ENCODE data around the gene REEP5. TPM values are rescaled to one million over a fixed set of nuclear protein-coding genes. Genes with fewer than 3 reads are reported as not detected.

REEP5 gene
- total RNA-seq, 1 donor from 2014 or later: 66.4 TPM

DNA sequence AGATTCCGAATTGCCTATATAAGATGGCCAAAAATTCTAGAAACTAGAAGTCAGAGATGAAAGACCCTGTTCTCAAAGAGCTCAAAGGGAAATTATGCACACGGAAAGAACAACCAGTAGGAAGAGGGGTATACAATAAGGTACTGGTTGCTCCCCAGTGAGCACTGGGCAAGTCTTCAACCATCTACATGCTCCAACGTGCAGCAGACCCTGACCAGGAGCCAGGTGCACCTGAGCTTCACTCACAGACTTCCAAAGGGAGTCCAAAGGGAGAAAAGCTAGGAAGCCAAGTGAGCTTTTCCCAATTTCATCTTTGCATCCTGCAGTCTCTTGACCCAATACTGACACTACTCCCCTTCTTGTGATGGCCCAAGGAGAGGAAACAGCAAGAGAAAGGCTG lies 3.9 kb downstream of the REEP5 start:
- DNase-seq (ENCODE audit: extremely low spot score, unreplicated experiment): no peak
- Mint-ChIP-seq H3K27ac (ENCODE audit: unreplicated experiment) (no peak overlapping the region), H3K4me3 (ENCODE audit: unreplicated experiment) (no peak overlapping the region), H3K9me3 (ENCODE audit: unreplicated experiment) (no peaks in the 10 kb centered on the region), H3K36me3 (ENCODE audit: unreplicated experiment) (peaks cover 33% of the 10 kb centered on the region), H3K4me1 (ENCODE audit: unreplicated experiment) (peaks cover 41% of the 10 kb centered on the region), H3K27me3 (ENCODE audit: unreplicated experiment) (no peaks in the 10 kb centered on the region)
- TF ChIP-seq, protein P1, sequence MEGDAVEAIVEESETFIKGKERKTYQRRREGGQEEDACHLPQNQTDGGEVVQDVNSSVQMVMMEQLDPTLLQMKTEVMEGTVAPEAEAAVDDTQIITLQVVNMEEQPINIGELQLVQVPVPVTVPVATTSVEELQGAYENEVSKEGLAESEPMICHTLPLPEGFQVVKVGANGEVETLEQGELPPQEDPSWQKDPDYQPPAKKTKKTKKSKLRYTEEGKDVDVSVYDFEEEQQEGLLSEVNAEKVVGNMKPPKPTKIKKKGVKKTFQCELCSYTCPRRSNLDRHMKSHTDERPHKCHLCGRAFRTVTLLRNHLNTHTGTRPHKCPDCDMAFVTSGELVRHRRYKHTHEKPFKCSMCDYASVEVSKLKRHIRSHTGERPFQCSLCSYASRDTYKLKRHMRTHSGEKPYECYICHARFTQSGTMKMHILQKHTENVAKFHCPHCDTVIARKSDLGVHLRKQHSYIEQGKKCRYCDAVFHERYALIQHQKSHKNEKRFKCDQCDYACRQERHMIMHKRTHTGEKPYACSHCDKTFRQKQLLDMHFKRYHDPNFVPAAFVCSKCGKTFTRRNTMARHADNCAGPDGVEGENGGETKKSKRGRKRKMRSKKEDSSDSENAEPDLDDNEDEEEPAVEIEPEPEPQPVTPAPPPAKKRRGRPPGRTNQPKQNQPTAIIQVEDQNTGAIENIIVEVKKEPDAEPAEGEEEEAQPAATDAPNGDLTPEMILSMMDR (IDR thresholded peaks at IDR 0.05): no peak

DNA sequence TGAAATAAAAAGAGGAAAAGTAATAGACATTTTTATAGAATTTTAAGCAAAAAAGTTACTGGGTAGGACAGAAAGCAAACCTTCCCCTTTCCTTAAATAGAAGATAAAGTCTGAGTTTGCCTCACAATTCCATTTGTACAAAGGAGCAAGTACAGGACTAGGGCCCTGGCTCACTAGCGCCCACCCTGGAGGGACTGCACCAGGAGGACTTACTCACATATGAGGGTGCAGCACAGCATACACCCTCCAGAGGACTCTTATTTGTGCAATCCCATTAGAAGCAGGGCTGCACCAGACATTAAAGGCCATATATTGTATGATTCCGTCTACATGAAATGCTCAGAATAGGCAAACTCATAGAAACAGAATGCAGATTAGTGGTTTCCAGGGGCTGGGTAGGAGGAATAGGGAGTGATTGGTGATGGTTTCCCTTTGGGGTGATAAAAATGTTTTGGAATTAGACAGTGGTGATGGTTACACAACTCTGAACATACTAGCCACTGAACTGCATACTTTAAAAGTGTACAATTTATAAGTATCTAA lies 4.5 kb downstream of the REEP5 start:
- Mint-ChIP-seq H3K27me3 (ENCODE audit: unreplicated experiment) (no peaks in the 10 kb centered on the region), H3K36me3 (ENCODE audit: unreplicated experiment) (peaks cover 33% of the 10 kb centered on the region)

DNA sequence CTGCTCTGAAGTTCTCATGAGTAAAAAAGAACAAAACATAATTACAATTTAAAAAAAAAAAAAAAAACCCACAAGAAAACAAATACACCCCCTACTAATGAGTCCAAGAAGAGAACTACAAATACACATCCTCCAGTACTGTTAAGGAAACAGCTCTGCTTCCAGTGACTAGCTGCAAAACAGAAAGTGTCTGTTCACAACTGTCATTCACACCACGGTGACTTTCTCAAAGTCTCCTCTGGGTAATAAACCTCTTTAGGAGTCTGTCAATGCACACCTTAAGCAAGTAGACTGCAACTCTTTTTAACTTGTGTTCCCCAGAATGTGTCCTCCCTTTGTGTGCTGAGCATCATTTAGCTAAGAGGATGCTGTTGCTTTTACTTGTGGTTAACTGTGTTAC lies 6.2 kb downstream of the REEP5 start:
- Mint-ChIP-seq H3K27me3 (ENCODE audit: unreplicated experiment) (no peaks in the 10 kb centered on the region), H3K9me3 (ENCODE audit: unreplicated experiment) (no peaks in the 10 kb centered on the region), H3K27ac (ENCODE audit: unreplicated experiment) (no peak overlapping the region), H3K36me3 (ENCODE audit: unreplicated experiment) (peaks cover 39% of the 10 kb centered on the region), H3K4me3 (ENCODE audit: unreplicated experiment) (no peak overlapping the region), H3K4me1 (ENCODE audit: unreplicated experiment) (peaks cover 43% of the 10 kb centered on the region)
- TF ChIP-seq, protein P1 (IDR thresholded peaks at IDR 0.05): no peak
- no peak for DNase-seq (ENCODE audit: extremely low spot score, unreplicated experiment)

More for the DNA sequence above, 4.5 kb downstream of the REEP5 start:
- Mint-ChIP-seq H3K4me1 (ENCODE audit: unreplicated experiment) (peaks cover 44% of the 10 kb centered on the region), H3K9me3 (ENCODE audit: unreplicated experiment) (no peaks in the 10 kb centered on the region), H3K4me3 (ENCODE audit: unreplicated experiment) (no peak overlapping the region), H3K27ac (ENCODE audit: unreplicated experiment) (no peak overlapping the region)
- DNase-seq (ENCODE audit: extremely low spot score, unreplicated experiment): no peak
- TF ChIP-seq, protein P1 (IDR thresholded peaks at IDR 0.05): peak; percentile 21

DNA sequence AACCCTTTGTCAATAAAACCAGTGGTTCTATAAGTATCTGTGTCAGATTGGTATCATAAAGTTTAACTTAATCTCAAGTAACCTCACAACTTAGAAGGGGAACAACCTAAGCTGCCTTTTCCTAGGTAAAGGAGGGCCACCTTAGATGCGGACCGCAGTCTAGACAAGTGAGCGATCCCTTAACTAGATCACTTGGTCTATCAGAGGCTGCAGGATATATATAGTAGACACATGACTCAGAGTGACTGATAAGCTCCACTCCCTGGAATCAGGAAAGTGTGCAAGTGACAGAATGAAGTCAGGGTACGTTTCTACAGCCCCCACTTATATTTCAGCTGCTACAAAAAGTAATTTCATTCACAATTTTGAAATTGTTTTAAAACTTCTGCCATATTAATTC lies 7.4 kb downstream of the REEP5 start:
- peak overlapping the region; percentile 5 for H3K27ac Mint-ChIP-seq (ENCODE audit: unreplicated experiment)
- DNase-seq (ENCODE audit: extremely low spot score, unreplicated experiment): no peak
- peaks cover 32% of the 10 kb centered on the region for H3K4me1 Mint-ChIP-seq (ENCODE audit: unreplicated experiment)
- H3K4me3 Mint-ChIP-seq (ENCODE audit: unreplicated experiment): no peak overlapping the region
- H3K27me3 Mint-ChIP-seq (ENCODE audit: unreplicated experiment): no peaks in the 10 kb centered on the region
- TF ChIP-seq, protein P1 (IDR thresholded peaks at IDR 0.05): no peak
- peaks cover 44% of the 10 kb centered on the region for H3K36me3 Mint-ChIP-seq (ENCODE audit: unreplicated experiment)
- H3K9me3 Mint-ChIP-seq (ENCODE audit: unreplicated experiment): no peaks in the 10 kb centered on the region

DNA sequence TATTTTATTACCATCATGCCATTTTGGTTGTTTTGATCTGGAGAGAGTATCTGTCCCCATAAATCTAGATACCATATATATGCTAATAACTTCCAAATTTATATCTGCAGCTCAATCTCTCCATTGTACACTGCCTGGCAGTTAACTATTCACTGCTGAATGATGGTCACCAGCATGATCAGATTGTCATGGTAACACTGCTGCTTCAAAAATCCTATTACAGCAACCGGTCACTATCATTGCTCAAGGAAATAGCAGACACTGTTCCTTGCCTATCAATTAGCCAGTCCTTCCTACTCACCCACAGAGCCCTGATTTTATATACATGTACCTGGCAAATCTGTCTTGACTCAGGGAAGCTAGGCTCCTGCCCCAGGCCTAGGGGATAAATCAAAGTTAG lies 11.5 kb downstream of the REEP5 start:
- Mint-ChIP-seq H3K4me3 (ENCODE audit: unreplicated experiment) (no peak overlapping the region), H3K27me3 (ENCODE audit: unreplicated experiment) (no peaks in the 10 kb centered on the region), H3K4me1 (ENCODE audit: unreplicated experiment) (peaks cover 16% of the 10 kb centered on the region), H3K9me3 (ENCODE audit: unreplicated experiment) (no peaks in the 10 kb centered on the region), H3K36me3 (ENCODE audit: unreplicated experiment) (peaks cover 26% of the 10 kb centered on the region), H3K27ac (ENCODE audit: unreplicated experiment) (no peak overlapping the region)
- DNase-seq (ENCODE audit: extremely low spot score, unreplicated experiment): peak; percentile 3
- TF ChIP-seq, protein P1 (IDR thresholded peaks at IDR 0.05): no peak
